Stimulated activated CD4-positive, alpha-beta T cell treated with anti-CD3 and anti-CD28 coated beads, Interleukin-12 subunit alpha, Interleukin-12 subunit beta, amount 100 ng/mL, for 24 hours (primary cell): ENCODE results near the gene ANKMY2.

ENCODE experiments used
- DNase-seq, 2 experiments: peaks; one replicate each; pipeline ENCODE4 v3.0.0-alpha.2; 2020; ENCODE audit warnings: low read depth in 2 of 2

Gene ANKMY2

DNA sequence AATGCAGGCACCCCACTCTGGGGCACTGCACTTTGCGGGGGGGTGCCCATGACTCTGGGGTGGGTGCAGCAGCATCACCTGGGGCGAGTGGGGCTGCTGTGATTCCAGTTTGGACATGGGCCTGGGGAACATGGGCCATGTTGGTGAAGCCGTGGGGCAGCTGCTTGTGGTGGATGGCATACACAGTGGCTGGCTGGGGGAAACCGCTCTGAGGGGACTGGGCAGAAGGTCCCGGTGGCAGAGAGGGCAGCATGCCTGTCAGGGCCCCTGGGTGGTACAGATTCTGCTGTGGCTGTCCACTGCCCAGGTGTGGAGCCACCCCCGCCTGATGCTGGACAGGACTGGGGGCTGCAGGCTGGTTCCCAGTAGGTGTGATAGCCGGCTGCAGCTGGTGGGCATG lies 61.7 kb downstream of the ANKMY2 start:
- DNase-seq = no peak

DNA sequence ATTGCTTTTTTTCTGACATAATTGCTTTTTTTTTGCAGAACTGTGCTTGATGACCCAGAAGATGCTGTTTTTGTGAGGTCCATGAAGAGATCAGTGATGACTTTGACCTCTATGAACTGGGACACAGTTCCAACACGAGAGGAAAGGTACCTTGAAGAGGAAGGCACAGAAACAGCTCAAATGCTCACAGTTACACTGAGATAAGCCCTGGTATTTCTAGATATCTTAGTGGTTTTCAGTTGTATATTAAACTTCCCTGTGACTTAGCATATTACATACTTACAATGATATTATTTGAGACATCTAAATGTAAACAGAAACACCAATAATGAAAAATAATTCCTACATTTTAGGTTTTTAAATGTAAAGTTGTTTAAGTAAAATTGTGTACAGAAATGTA lies 64.3 kb downstream of the ANKMY2 start:
- DNase-seq = no peak

DNA sequence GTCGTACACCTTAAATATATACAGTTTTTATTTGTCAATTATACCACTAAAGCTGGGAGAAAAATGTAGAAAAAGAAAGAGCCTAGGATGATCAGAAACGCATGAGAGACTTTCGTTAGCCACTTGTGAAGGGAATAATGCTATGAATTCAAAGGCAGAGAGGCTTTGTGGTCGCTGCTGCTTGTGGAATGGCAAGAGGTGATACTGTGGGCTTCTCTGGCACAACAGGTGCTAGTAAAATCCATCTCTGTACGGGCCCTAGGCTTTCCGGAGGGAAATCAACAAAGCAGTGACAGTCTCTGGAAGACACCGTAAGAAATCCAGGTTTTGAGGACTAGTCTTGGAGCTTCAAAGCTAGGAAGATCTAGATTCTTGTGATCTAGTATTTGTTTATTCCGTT lies 66.3 kb downstream of the ANKMY2 start:
- DNase-seq = no peak

DNA sequence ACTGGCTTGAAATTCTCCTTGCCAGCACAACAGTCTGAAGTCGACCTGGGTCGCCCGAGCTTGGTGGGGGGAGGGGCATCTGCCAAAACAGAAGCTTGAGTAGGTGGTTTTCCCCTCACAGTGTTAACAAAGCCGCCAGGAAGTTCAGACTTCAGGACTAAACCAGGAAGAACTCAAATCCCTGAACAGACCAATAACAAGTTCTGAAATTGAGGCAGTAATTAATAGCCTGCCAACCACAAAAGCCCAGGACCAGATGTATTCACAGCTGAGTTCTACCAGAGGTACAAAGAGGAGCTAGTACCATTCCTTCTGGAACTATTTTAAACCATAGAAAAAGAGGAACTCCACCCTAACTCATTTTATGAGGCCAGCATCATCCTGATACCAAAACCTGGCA lies 73.6 kb downstream of the ANKMY2 start:
- DNase-seq = no peak

DNA sequence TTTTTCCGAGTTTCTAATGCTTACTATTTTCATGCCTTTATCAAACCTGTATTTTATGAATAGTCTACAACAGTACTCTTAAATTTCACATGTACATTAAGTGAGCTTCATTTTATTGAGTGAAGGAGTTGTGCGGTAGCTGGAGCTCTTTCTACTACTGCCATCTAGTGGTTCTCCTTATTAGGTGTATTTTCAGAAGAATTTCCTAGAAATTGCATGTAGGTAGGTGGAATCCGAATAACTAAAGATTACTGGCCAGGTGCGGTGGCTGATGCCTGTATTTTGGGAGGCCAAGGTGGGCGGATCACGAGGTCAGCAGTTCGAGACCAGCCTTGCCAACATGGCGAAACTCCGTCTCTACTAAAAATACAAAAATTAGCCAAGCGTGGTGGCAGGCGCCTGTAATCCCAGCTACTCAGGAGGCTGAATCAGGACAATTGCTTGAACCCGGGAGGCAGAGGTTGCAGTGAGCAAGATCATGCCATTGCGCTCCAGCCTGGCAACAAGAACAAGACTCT lies 80.6 kb downstream of the ANKMY2 start:
- no peak for DNase-seq

DNA sequence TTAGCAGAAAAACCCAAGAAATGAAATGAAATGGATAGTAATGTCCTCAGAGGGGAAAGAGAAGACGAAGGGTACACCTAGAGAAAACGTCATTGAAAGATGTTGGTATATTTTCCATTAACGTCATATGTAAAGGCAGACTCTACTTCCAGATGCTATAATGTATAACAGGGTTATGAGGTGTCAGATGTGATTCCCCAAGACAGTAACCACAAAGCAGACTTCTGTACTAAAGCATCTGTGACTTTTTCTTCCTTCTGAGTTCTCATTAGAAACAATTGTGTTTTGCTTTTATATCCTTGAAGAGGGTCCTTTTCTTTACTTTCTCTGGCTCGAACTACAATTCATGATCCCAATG lies 81.6 kb downstream of the ANKMY2 start:
- DNase-seq = no peak

DNA sequence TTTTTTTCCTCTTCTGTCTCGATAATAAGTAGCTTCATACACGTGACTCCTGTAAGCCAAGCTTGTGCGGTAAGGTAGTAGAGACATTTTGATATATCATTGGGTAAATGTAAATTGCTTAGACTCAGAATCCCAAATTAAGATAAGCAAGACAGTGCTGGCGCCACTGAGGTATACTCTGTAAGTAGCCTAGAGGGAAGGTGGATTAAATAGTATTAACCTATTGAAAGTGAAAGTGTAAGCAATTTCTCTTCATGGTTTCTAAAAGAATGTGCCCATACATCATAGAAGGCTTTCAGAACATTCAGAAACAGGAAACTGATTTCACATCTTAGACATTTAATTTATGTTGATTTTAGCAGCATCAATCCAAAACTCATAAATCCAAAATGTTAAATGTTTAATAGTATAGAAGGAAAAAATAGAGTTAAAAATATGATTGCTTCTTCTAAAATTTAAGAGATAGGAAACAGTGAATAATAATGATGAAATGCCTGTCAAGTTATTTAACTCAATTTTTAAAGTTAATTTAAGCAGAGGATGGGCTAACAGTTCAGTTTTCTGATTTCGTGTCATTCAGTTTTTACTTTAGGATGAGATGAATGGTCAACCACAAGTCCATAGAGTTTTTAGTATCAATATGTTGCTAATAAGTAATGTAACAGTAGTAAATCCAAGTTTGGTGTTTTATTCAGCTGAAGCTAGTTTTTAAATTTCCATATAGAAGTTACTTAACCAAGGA lies 82.1 kb downstream of the ANKMY2 start:
- no peak for DNase-seq

DNA sequence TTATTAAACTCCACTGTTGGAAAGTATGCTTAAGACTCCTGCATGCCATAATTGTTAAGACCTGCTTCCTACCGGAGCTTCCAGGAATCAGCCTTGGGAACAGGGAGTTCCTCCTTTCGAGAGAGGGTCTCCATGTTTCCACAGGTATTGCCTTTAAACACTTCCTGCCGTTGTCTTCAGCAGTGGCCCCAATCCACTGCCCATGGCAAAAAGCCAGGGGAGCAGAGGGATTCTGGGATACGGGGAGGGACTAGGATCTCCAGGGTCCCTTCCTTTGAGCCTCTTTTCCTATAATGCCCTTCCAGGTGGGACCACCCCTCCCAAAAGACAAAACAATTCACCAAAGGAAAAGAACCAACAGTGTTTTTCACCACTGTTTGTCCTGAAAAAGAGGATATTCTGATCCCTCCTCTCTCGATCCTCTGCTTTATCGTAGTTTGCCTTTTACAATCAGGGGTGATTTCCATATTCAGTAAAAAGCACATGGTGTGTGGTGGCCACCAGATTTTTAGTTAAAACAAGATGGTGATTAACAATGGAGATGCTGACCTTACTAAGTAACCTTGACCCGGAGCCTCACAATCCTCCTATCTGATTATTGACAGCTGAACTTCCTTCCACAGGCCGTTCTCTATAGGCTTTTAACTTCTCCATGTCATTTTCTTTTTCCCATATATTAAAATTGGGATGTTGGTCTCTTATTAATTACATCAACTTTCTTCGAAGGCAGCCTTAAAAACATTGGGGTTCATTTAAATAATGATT lies 82.9 kb downstream of the ANKMY2 start:
- no peak for DNase-seq

DNA sequence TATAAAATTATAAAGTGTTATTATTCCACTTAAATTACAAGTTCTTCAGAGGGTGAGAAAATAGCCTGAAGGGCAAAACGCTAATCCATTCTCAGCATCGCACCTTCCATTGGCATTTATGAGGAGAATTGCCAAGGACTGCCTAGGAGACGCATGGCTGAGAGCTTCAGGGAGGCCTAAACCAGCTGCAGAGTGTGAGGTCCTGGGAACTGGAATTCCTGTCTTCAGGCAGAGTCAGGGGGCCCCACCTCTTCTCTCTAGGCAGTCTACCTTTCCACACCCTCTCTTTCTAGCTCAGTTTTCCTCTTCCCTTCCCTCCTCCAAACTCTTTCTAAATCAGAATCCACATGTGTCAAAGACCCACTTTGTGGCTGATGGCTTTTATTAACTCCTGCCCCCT lies 83.6 kb downstream of the ANKMY2 start:
- DNase-seq = no peak

DNA sequence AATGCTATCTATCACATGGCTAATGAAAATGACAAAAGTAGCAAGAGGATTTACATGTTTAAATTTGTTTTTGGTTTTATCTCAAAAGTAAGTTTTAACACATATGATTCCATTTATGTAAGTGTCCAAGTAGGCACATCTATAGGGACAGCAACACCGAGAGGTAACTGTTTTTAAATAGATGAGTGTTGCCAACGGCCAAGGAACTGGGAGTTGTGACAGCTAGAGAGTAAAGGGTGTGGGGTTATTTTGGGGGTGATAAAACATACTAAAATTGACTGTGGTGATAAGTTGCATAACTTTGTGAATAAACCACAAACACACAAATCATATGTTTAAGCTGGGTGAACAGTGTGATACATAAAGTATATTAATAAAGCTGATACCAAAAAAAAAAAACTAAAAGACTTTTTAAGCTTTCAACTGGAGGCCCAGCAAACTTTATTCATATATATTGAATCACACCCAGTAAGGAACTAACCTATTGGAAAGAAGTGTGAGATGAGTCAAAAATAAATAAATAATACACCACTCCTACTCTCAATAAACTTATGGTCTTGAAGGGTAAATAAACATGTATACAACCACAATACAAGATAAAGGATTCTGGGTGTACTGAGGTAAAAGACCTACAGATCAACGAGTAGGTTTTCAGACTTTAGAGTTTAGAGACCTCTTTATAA lies 85.9 kb downstream of the ANKMY2 start:
- no peak for DNase-seq

DNA sequence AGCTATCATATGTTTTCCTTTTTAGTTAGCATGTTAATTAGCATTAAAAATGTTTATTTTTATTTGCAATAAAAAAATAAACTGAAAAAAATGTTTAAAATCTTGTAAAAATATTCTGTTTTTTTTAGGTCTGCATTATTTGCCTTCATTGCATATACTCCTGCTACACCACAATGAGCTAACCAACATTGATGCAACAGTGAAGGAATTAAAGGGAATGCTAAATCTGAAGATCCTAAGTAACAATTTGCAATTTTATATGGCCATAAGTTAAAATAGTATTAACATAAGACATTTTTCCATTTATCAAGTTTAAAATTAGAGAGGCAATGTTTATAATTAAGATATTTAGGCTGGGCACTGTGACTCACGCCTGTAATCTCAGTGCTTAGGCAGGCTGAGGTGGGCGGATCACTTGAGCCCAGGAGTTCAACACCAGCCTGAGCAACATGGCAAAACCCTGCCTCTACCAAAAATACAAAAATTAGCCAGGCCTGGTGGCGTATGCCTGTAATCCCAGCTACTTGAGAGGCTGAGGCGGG lies 86.7 kb downstream of the ANKMY2 start:
- no peak for DNase-seq

DNA sequence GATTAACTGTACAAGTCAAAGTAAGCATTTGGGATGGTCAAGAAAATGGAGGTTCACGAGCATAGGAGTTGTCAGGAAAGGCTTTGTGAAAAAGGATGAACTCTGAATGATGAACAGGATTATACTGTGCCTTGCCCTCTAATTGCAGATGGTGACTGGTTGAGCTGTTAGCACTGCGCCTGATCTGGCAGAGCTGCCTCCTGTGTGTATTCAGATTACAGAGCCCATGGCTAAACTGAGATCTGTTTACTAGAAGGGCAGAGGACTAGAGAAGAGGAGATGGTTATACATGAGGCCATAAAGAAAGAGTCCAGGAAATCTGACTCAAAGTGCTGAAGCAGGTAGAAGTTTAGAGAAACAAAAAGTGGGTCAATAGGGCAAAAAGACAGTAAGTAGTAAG lies 89.2 kb downstream of the ANKMY2 start:
- DNase-seq = no peak

DNA sequence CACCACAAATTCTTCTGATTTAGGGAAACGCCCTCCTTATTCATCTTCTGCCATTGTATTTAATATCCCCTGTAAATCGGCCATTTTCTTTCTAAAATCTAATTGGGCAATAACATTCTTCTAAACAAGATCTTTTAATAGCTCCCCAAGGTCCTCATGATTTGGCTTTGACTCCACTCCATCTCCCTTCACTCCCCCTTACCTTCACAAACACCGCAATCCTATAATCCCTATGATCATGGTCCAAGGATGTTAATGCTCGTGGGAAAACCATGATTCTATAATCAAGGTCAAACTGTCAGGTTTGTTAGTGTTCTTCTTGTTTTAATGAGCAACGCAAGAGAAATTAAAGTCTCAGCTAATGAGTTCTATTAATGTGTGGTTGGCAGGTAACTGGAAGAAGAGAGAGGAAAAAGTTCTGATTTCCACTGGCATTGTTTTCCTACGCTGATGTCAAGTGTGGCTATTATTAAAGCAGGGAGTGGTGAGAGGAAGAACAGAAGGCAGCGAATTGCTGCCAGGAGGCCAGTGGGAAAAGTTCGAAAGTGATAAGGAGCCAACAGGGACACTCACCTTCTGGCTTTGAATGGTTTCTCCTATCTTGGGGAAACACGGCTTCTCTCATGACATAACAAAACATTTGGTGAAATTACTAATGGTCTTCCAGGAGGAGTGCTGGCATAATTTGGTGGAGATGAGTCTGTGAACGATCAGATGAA lies 90.9 kb downstream of the ANKMY2 start:
- DNase-seq = no peak

DNA sequence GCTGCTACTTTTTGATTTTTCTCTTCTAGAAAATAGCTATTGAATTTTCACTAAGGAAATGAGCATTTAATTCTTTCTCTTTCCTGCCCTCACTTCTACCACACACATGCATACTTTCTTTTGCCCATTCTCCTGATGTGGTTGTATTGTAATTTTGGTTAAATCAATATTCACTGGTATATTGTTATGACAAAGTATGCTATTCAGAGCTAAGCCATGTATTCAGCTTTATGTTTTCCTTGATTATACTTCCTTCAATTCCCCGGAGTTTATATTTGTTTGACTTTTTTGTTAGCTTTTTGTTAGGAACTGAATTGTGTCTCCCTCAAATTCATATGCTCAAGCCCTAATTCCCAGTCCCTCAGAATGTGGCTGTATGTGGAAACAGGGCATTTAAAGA lies 94.9 kb downstream of the ANKMY2 start:
- no peak for DNase-seq
